Measurements from ENCODE around the gene PTGES2. TPM values are rescaled to one million over a fixed set of nuclear protein-coding genes. Genes with fewer than 3 reads are reported as not detected.

Gene PTGES2
- total RNA-seq, 1 experiment from 2014 or later, result 76.8 TPM

DNA sequence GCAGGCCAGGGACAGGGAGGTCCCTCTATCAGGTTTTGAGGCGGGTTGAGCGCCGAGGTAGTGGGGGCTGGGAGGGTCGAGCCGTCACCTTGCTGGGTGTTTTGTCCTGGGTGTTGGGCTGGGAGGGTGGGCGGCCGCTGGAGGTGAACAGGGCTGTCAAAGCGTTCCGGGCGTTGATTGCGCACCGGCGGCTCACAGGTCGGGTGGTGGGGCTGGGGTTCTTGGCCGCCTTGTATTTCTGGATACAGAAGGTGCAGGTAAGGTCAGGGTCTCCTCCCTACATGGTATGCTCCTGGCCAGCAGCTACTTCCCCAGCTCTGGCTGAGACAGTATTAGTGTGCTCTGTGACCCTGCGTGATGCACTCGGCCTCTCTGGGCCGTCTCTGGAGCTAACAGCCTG, 38.6 kb upstream of the PTGES2 start:
- no peaks in the 10 kb centered on the region for H3K9me3 ChIP-seq (ENCODE audit: control insufficient read depth, insufficient read depth, low read depth, low read length)
- POLR2A ChIA-PET, result no interaction called here
- no peak for DNase-seq (ENCODE audit: low read depth, low spot score)
- CTCF ChIA-PET, result no interaction called here
- no TSS peak for BruUV-seq (replicated peaks)
- H3K4me1 ChIP-seq (ENCODE audit: control insufficient read depth, insufficient read depth, low read length), result 0 out of 2 replicates have a peak, but pooled peaks cover under 1% of the 10 kb centered on the region
- H3K27me3 ChIP-seq (ENCODE audit: control insufficient read depth, insufficient read depth, low read length), result no peaks in the 10 kb centered on the region
- ATAC-seq, result no peak
- H3K27ac ChIP-seq (ENCODE audit: low read length), result no peak overlapping the region
- intact Hi-C loops (cut with micrococcal nuclease; ENCODE audit: unreplicated experiment), result no loop called here
- H3K4me3 ChIP-seq (ENCODE audit: low read depth in 2 of 2, low read length in 2 of 2), result no peak overlapping the region
- H3K36me3 ChIP-seq (ENCODE audit: control insufficient read depth, insufficient read depth, low read length), result no peaks in the 10 kb centered on the region
- in situ Hi-C loops (cut with HindIII; ENCODE audit: low pct_unique_long_range_greater_than_20kb, low sequenced_read_pairs), result no loop called here
- TF ChIP-seq POLR2AphosphoS5 (IDR thresholded peaks at IDR 0.05; ENCODE audit: low read depth, low read length), result no peak
- TF ChIP-seq, protein P1, sequence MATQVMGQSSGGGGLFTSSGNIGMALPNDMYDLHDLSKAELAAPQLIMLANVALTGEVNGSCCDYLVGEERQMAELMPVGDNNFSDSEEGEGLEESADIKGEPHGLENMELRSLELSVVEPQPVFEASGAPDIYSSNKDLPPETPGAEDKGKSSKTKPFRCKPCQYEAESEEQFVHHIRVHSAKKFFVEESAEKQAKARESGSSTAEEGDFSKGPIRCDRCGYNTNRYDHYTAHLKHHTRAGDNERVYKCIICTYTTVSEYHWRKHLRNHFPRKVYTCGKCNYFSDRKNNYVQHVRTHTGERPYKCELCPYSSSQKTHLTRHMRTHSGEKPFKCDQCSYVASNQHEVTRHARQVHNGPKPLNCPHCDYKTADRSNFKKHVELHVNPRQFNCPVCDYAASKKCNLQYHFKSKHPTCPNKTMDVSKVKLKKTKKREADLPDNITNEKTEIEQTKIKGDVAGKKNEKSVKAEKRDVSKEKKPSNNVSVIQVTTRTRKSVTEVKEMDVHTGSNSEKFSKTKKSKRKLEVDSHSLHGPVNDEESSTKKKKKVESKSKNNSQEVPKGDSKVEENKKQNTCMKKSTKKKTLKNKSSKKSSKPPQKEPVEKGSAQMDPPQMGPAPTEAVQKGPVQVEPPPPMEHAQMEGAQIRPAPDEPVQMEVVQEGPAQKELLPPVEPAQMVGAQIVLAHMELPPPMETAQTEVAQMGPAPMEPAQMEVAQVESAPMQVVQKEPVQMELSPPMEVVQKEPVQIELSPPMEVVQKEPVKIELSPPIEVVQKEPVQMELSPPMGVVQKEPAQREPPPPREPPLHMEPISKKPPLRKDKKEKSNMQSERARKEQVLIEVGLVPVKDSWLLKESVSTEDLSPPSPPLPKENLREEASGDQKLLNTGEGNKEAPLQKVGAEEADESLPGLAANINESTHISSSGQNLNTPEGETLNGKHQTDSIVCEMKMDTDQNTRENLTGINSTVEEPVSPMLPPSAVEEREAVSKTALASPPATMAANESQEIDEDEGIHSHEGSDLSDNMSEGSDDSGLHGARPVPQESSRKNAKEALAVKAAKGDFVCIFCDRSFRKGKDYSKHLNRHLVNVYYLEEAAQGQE (IDR thresholded peaks at IDR 0.05; ENCODE audit: insufficient read depth in 1 of 2, low read depth in 2 of 2, low read length in 1 of 2), result no peak
- TF ChIP-seq, protein P2, sequence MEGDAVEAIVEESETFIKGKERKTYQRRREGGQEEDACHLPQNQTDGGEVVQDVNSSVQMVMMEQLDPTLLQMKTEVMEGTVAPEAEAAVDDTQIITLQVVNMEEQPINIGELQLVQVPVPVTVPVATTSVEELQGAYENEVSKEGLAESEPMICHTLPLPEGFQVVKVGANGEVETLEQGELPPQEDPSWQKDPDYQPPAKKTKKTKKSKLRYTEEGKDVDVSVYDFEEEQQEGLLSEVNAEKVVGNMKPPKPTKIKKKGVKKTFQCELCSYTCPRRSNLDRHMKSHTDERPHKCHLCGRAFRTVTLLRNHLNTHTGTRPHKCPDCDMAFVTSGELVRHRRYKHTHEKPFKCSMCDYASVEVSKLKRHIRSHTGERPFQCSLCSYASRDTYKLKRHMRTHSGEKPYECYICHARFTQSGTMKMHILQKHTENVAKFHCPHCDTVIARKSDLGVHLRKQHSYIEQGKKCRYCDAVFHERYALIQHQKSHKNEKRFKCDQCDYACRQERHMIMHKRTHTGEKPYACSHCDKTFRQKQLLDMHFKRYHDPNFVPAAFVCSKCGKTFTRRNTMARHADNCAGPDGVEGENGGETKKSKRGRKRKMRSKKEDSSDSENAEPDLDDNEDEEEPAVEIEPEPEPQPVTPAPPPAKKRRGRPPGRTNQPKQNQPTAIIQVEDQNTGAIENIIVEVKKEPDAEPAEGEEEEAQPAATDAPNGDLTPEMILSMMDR (IDR thresholded peaks at IDR 0.05), result no peak
- TF ChIP-seq SIN3A (IDR thresholded peaks at IDR 0.05; ENCODE audit: borderline replicate concordance, insufficient read depth, low read depth, low read length), result no peak
- TF ChIP-seq TCF7L2 (IDR thresholded peaks at IDR 0.05; ENCODE audit: low read depth, low read length), result no peak

DNA sequence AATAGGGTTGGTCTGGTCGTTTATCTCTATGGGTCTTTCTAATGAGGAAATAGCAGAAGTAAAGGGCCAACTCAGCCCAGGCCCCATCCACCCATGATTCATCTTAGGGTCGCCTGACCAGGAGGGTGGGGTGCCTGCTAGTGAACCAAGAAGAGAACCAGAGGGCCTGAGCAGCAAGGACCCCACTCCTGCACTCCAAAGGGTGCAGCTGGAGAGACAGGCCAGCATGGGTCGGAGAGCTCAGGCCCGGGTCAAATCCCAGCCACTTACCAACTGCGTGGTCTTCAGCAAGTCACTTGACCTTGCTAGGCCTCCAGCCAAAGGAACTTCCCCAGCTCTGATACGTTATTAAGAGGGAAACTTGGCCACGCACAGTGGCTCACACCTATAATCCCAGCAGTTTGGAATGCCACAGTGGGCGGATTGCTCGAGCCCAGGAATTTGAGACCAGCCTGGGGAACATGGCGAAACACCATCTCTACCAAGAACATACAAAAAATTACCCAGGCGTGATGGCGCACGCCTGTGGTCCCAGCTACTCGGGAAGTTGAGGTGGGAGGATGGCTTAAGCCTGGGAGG, 36.9 kb upstream of the PTGES2 start:
- POLR2A ChIA-PET, result no interaction called here
- H3K27me3 ChIP-seq (ENCODE audit: control insufficient read depth, insufficient read depth, low read length), result no peaks in the 10 kb centered on the region
- H3K36me3 ChIP-seq (ENCODE audit: control insufficient read depth, insufficient read depth, low read length), result no peaks in the 10 kb centered on the region; the same call in 1 of the 2 replicates
- TF ChIP-seq, protein P2 (IDR thresholded peaks at IDR 0.05), result no peak
- TF ChIP-seq, protein P1 (IDR thresholded peaks at IDR 0.05; ENCODE audit: insufficient read depth in 1 of 2, low read depth in 2 of 2, low read length in 1 of 2), result no peak
- TF ChIP-seq SIN3A (IDR thresholded peaks at IDR 0.05; ENCODE audit: borderline replicate concordance, insufficient read depth, low read depth, low read length) (no peak), POLR2AphosphoS5 (IDR thresholded peaks at IDR 0.05; ENCODE audit: low read depth, low read length) (no peak), TCF7L2 (IDR thresholded peaks at IDR 0.05; ENCODE audit: low read depth, low read length) (no peak)
- CTCF ChIA-PET, result interaction anchor here (0.6 kb wide), 1 partner anchor 9 kb away, joined by 11 read pairs; no protein-coding TSS in a partner anchor
- H3K27ac ChIP-seq (ENCODE audit: low read length), result no peak overlapping the region
- 0 out of 2 replicates have a peak, but pooled peaks cover 5% of the 10 kb centered on the region for H3K4me1 ChIP-seq (ENCODE audit: control insufficient read depth, insufficient read depth, low read length)
- H3K4me3 ChIP-seq (ENCODE audit: low read depth in 2 of 2, low read length in 2 of 2), result no peak overlapping the region
- no peak for ATAC-seq
- in situ Hi-C loops (cut with HindIII; ENCODE audit: low pct_unique_long_range_greater_than_20kb, low sequenced_read_pairs), result no loop called here
- intact Hi-C loops (cut with micrococcal nuclease; ENCODE audit: unreplicated experiment), result no loop called here
- no peaks in the 10 kb centered on the region for H3K9me3 ChIP-seq (ENCODE audit: control insufficient read depth, insufficient read depth, low read depth, low read length)
- DNase-seq (ENCODE audit: low read depth, low spot score), result no peak
- no TSS peak for BruUV-seq (replicated peaks)
